GM10847 (cell line): ENCODE measurements around the gene FNTB.

Experiments used
- POLR2A ChIP-seq: IDR thresholded peaks from 2 replicates; pipeline ENCODE4 v1.6.1; 2011; ENCODE audit not compliant: insufficient read length; ENCODE audit errors: extremely low read depth

FNTB gene, protein sequence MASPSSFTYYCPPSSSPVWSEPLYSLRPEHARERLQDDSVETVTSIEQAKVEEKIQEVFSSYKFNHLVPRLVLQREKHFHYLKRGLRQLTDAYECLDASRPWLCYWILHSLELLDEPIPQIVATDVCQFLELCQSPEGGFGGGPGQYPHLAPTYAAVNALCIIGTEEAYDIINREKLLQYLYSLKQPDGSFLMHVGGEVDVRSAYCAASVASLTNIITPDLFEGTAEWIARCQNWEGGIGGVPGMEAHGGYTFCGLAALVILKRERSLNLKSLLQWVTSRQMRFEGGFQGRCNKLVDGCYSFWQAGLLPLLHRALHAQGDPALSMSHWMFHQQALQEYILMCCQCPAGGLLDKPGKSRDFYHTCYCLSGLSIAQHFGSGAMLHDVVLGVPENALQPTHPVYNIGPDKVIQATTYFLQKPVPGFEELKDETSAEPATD

DNA sequence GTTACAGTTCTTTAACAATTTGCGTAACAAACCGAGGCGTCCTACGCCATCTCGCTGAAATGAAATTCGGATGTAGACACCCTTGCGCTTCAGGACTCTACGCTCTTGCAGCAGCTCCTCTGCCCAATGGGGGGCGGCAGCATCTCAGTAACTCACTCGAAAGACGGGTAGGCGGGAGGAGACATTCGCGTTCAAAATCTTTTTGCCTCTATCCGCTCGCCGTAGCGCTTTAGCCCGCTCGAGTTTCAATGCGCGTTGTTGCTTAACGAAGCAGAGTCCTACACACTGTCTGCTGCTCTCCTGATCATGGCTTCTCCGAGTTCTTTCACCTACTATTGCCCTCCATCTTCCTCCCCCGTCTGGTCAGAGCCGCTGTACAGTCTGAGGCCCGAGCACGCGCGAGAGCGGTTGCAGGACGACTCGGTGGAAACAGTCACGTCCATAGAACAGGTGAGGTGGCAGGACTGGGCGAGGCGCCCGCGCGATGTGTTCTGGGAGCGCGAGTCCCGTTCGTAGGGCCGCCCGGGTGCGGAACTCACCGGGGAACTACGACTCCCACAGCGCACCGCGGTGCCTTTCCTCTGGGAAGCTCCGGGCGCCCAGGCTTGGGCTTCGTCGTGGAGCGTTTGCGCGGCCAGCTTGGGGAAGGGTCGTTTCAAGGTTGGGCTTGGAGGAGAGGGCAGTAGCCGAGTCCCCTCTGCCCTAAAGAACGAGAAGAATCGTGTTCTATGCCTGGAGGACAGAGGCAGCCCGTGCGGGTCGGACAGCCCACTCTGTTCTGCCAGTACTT is at the start of gene FNTB:
TSS of gene FNTB (plus strand) at position 248 of the 790 bp plus-strand sequence. CDS start at position 307, 59 bp downstream.
- peak; percentile 37 for TF ChIP-seq POLR2A

- TF ChIP-seq POLR2A: no peak
These were observed 49.4 kb upstream of the FNTB start for GRCh38 chr14:64937171-64937820.

DNA sequence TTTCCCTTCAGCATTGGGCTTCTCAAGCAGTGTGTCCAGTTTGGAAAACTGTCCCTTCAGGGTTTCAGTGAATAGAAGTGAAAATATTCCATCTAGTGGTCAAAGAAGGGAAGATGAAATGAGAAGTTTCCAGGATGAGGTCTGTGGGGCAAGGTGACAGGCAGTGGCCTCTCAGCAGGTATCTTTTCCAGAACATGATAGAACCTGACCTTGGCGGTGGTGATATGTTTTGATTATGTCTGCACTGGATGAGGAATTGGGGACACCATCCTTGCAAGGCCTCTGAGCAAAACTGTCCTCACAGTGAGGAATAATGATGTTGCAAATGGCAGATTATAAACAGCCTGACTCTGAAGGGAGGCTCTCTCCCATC is 48.9 kb upstream of the FNTB start:
- no peak for TF ChIP-seq POLR2A

GRCh38 chr14:64938972-64939816 is 47.5 kb upstream of the FNTB start:
- TF ChIP-seq POLR2A: no peak

GRCh38 chr14:64939817-64940190 is 46.9 kb upstream of the FNTB start:
- TF ChIP-seq POLR2A: no peak

DNA sequence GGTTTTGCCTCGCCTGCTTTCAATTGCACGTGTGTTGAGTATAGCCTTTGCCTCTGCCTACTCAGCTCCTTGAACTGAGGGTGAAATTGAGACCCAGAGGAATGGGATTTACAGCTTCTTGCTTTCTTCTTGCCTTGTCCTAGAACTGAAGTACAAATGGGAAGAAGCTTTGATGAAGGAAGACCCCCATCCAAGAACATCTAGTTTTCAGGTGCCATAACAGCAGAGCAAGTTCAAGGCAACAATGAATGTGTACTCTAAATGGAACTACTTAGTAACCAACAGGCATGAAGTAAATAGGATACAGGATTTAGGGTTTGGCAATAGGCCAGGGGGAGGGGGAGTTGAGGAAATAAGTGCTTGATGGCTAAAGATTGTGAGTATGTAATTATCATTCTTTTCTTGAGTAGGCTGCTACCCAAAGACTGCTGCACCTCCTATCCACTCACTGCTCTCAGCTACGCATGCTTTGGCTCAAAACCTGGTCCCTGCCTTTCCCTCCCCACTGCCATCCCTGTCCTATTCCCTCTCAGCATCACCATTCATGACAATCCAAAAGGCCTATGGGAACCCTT is 46.3 kb upstream of the FNTB start:
- TF ChIP-seq POLR2A: no peak

- no peak for TF ChIP-seq POLR2A
These were observed 44.1 kb upstream of the FNTB start, which contains the start of gene GPX2 for GRCh38 chr14:64942531-64943111. Gene GPX2 (minus strand): TSS chr14:64942745. CDS start chr14:64942726, 19 bp downstream.

GRCh38 chr14:64943556-64943955 is 43.1 kb upstream of the FNTB start:
- TF ChIP-seq POLR2A: no peak

DNA sequence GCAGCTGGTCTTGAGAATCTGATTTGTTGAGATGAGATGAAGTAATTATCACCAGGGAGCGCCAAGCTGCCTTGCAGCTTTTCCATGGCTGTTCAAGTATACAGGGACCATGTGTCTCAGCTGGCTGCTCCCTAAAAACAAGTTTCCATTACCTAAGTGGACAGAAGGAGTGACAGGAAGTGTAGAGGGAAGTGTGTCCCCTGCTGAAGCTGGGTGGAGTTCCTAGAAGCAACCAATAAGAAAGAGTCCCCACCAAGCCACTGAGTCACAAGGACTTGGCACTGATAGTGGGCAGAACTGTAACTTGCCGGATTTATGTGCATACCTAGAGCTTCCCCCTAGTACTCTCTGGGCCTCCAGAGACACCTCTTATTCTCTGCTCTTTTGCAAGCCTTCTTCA is 42.7 kb upstream of the FNTB start:
- no peak for TF ChIP-seq POLR2A

GRCh38 chr14:64944861-64945260 is 41.8 kb upstream of the FNTB start:
- TF ChIP-seq POLR2A: no peak

DNA sequence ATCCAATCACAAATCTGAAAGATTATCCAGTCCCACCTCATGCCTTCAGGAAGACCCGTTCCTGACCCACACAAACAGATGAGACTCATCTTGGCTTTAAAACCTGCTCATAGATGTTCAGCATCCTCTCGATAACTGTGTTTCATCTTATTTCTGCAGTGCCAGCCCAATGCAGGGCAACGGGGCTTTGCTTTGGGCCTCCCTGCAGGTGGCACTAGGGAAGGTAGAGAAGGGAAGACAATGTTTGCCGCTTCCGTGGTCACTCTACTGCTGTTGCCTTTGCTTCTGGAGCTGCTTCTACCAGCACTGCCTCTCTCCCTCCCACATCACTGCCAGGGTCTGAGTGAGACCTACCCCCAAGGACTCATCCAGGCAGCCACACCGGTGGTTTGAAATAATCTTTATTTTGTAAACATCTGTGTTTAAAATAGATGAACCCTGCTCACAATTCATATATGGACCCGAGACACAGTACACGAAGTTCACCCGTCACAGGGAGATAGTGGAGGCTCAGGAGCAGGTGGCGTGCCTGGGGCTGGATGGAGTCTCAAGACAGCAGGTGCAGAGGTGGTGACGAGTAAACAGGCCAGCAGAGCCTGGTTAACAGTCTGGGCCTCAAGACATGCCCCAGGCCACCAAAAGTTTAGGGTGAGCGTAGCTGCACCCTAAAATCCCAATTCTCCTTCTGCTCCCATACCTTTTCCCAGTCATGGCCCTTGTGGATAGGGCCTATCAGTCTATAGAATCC is 41.1 kb upstream of the FNTB start:
- TF ChIP-seq POLR2A: no peak

GRCh38 chr14:64946310-64947045 is 40.2 kb upstream of the FNTB start:
- TF ChIP-seq POLR2A: no peak
